Caco-2 (cell line): Measurements from ENCODE around the gene ASPG. TPM values are rescaled to one million over a fixed set of nuclear protein-coding genes. Genes with fewer than 3 reads are reported as not detected.

Experiments
- BruUV-seq: library from RNA; stranded (reverse); fragments of 400-500 nt; replicated peaks from 2 replicates; lab custom pipeline; 2021; lab: Mats Ljungman, UMichigan
- CTCF ChIA-PET: fragments of 300-600 bp; sonication (Branson Sonifier 250); formaldehyde crosslinking; loops from one replicate; lab custom pipeline; 2022; ENCODE audit warnings: antibody characterized with exemption; lab: Charles Lee
- POLR2A ChIA-PET: fragments of 300-600 bp; sonication (Branson Sonifier 250); formaldehyde crosslinking; loops from one replicate; lab custom pipeline; 2022; ENCODE audit warnings: antibody characterized with exemption; lab: Charles Lee
- DNase-seq, 2 experiments: peaks; one replicate each; pipeline versions ENCODE4 v3.0.0 to v3.0.0-alpha.2; 2020 to 2022
- H3K27me3 ChIP-seq: replicated peaks from 2 replicates; pipeline ENCODE4 v1.6.0; 2011; ENCODE audit warnings: low read length; ENCODE audit not compliant: control insufficient read depth, insufficient read depth
- H3K36me3 ChIP-seq: 2 replicates; pipeline ENCODE4 v1.5.1; 2011; ENCODE audit warnings: low read length; ENCODE audit not compliant: control insufficient read depth, insufficient read depth
- H3K4me1 ChIP-seq: fragments of 250-450 bp; sonication (Bioruptor Pico); 2 replicates; pipeline ENCODE4 v1.5.1; 2020; ENCODE audit warnings: mild to moderate bottlenecking
- H3K4me3 ChIP-seq: 2 replicates; pipeline ENCODE4 v1.5.1; 2011; ENCODE audit warnings: low read depth, mild to moderate bottlenecking, control low read depth, low read length
- H3K9me3 ChIP-seq: fragments of 250-450 bp; sonication (Bioruptor Pico); 2 replicates; pipeline ENCODE4 v1.5.1; 2020; ENCODE audit warnings: mild to moderate bottlenecking, moderate library complexity
- H3K27ac Mint-ChIP-seq: one replicate; pipeline ENCODE4 v1.8.0; 2022; ENCODE audit warnings: mixed read lengths; ENCODE audit not compliant: unreplicated experiment
- H3K27me3 Mint-ChIP-seq: one replicate; pipeline ENCODE4 v1.8.0; 2022; ENCODE audit warnings: mixed read lengths; ENCODE audit not compliant: insufficient read depth, unreplicated experiment
- H3K36me3 Mint-ChIP-seq: one replicate; pipeline ENCODE4 v1.8.0; 2022; ENCODE audit warnings: mild to moderate bottlenecking, mixed read lengths; ENCODE audit not compliant: insufficient read depth, unreplicated experiment
- H3K4me1 Mint-ChIP-seq: one replicate; pipeline ENCODE4 v1.8.0; 2022; ENCODE audit warnings: low read depth, mixed read lengths; ENCODE audit not compliant: unreplicated experiment
- H3K4me3 Mint-ChIP-seq: one replicate; pipeline ENCODE4 v1.8.0; 2022; ENCODE audit warnings: mild to moderate bottlenecking, moderate library complexity, mixed read lengths; ENCODE audit not compliant: unreplicated experiment
- H3K9me3 Mint-ChIP-seq: one replicate; pipeline ENCODE4 v1.8.0; 2022; ENCODE audit warnings: mixed read lengths; ENCODE audit not compliant: unreplicated experiment
- CTCF ChIP-seq, 2 experiments: fragments of 200-600 bp in 1 of 2; IDR thresholded peaks; 1 replicate in 1 of 2; 2 replicates in 1 of 2; pipeline versions ENCODE4 v1.5.1 to v1.8.0; 2011 to 2022; ENCODE audit warnings: antibody characterized with exemption in 1 of 2, control low read depth in 1 of 2, inconsistent platforms in 1 of 2, low read depth in 1 of 2, low read length in 1 of 2, mild to moderate bottlenecking in 1 of 2, moderate library complexity in 1 of 2; ENCODE audit not compliant: insufficient read depth in 1 of 2, severe bottlenecking in 1 of 2, unreplicated experiment in 1 of 2
- intact Hi-C: fragments of 100-400 bp; cut with micrococcal nuclease; formaldehyde crosslinking; loops from one replicate; pipeline ENCODE4 v1.10.0; 2022; ENCODE audit not compliant: unreplicated experiment
- total RNA-seq: library from RNA; stranded (reverse); gene quantifications from 2 replicates; pipeline ENCODE4 v1.2.3, GENCODE V29; 2022

Gene ASPG
- total RNA-seq, 1 experiment from 2014 or later: not detected

GRCh38 chr14:104076743-104077142, 8.8 kb upstream of the ASPG start:
- Histone ChIP-seq H3K9me3 (0 out of 2 replicates have a peak, but pooled peaks cover 3% of the 10 kb centered on the region), H3K27me3 (no peaks in the 10 kb centered on the region), H3K4me3 (no peak overlapping the region), H3K4me1 (0 out of 2 replicates have a peak, but pooled peaks cover 3% of the 10 kb centered on the region), H3K36me3 (no peaks in the 10 kb centered on the region)
- Mint-ChIP-seq H3K27me3 (peaks cover 3% of the 10 kb centered on the region), H3K4me1 (no peaks in the 10 kb centered on the region), H3K4me3 (no peak overlapping the region), H3K9me3 (peaks cover 13% of the 10 kb centered on the region), H3K36me3 (no peaks in the 10 kb centered on the region), H3K27ac (no peak overlapping the region)
- POLR2A ChIA-PET: no interaction called here
- no peak for TF ChIP-seq CTCF (IDR thresholded peaks at IDR 0.05; ENCODE audit: insufficient read depth in 1 of 2, low read depth in 1 of 2, low read length in 1 of 2, severe bottlenecking in 1 of 2, unreplicated experiment in 1 of 2)
- intact Hi-C loops: loop anchor here (5.0 kb wide), 1 partner anchor 291 kb away; no protein-coding TSS in a partner anchor
- no peak for DNase-seq
- CTCF ChIA-PET: interaction anchor here (0.6 to 1.9 kb wide), 3 partner anchors 19 to 488 kb away, joined by 3 to 16 read pairs (median 4); no protein-coding TSS in a partner anchor
- no TSS peak for BruUV-seq

GRCh38 chr14:104078031-104078455, 7.5 kb upstream of the ASPG start:
- Histone ChIP-seq H3K4me3 (no peak overlapping the region), H3K36me3 (no peaks in the 10 kb centered on the region), H3K4me1 (0 out of 2 replicates have a peak, but pooled peaks cover 3% of the 10 kb centered on the region), H3K27me3 (no peaks in the 10 kb centered on the region; the same call in 1 of the 2 replicates), H3K9me3 (0 out of 2 replicates have a peak, but pooled peaks cover 3% of the 10 kb centered on the region)
- POLR2A ChIA-PET: no interaction called here
- BruUV-seq: no TSS peak
- peak; percentile 97 to 99 for TF ChIP-seq CTCF (IDR thresholded peaks at IDR 0.05; ENCODE audit: insufficient read depth in 1 of 2, low read depth in 1 of 2, low read length in 1 of 2, severe bottlenecking in 1 of 2, unreplicated experiment in 1 of 2)
- no peak overlapping the region for H3K27ac Mint-ChIP-seq
- peaks cover 3% of the 10 kb centered on the region for H3K27me3 Mint-ChIP-seq
- intact Hi-C loops: loop anchor here (1.0 to 5.0 kb wide), 5 partner anchors 53 to 562 kb away; no protein-coding TSS in a partner anchor
- H3K4me3 Mint-ChIP-seq: no peak overlapping the region
- peaks cover 5% of the 10 kb centered on the region for H3K9me3 Mint-ChIP-seq
- no peaks in the 10 kb centered on the region for H3K4me1 Mint-ChIP-seq
- no peaks in the 10 kb centered on the region for H3K36me3 Mint-ChIP-seq
- CTCF ChIA-PET: interaction anchor here (0.5 to 1.9 kb wide), 18 partner anchors 13 to 499 kb away, joined by 3 to 16 read pairs (median 4); no protein-coding TSS in a partner anchor
- peak; percentile 90 for DNase-seq

- no peaks in the 10 kb centered on the region for H3K9me3 Mint-ChIP-seq
- Histone ChIP-seq H3K36me3 (no peaks in the 10 kb centered on the region), H3K9me3 (no peaks in the 10 kb centered on the region), H3K4me3 (no peak overlapping the region), H3K4me1 (peaks cover 12% of the 10 kb centered on the region), H3K27me3 (no peaks in the 10 kb centered on the region; the same call in 1 of the 2 replicates)
- no peak for TF ChIP-seq CTCF (IDR thresholded peaks at IDR 0.05; ENCODE audit: insufficient read depth in 1 of 2, low read depth in 1 of 2, low read length in 1 of 2, severe bottlenecking in 1 of 2, unreplicated experiment in 1 of 2)
- CTCF ChIA-PET: interaction anchor here (0.7 kb wide), 1 partner anchor 255 kb away, joined by 5 read pairs; no protein-coding TSS in a partner anchor
- POLR2A ChIA-PET: interaction anchor here (0.7 kb wide), 1 partner anchor 290 kb away, joined by 3 read pairs; no protein-coding TSS in a partner anchor
- peaks cover 2% of the 10 kb centered on the region for H3K27me3 Mint-ChIP-seq
- DNase-seq: no peak
- intact Hi-C loops: no loop called here
- no peak overlapping the region for H3K4me3 Mint-ChIP-seq
- BruUV-seq: no TSS peak
- H3K36me3 Mint-ChIP-seq: peaks cover 4% of the 10 kb centered on the region
- peaks cover 7% of the 10 kb centered on the region for H3K4me1 Mint-ChIP-seq
- H3K27ac Mint-ChIP-seq: no peak overlapping the region
These were observed 4.9 kb upstream of the ASPG start for GRCh38 chr14:104080376-104081260.
